T follicular helper cell (primary cell): Measurements from ENCODE around the gene SSX4.
"Not testable (repeated sequence)": the region's sequence is repeated elsewhere in the genome, so short reads cannot be mapped to it uniquely, and the experiment has no call there.

Experiments used
- DNase-seq: peaks from one replicate; pipeline ENCODE4 v3.0.0-alpha.2; 2020; ENCODE audit warnings: low read depth
- total RNA-seq, 2 experiments: gene quantifications; one replicate each; lab custom pipeline; 2026; lab: John Stamatoyannopoulos, UW

Gene SSX4
- total RNA-seq, result 0 reads per million in 2 experiments

DNA sequence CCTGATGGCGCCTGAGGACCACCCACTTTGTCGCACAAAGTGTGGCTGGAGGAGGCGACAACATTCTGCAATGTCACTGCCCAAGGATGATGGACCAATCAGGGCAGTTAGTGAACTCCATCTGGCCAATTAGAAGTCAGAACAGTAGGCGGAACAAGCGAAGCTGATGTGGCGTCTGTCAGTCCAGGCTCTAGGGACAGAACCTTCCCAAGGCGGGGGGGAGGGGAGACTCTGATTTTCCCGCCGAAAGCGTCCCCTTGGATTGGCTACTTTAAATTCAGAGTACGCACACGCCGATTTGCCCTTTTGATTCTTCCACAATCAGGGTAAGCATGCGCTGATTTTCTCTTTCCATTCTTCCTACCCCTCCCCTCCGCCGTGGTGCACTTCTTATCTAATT lies at the start of gene SSX4:
Gene SSX4, plus strand, starts transcription at position 301 of the 400 bp plus-strand sequence. CDS start 515 bp downstream, outside the sequence.
- not testable (repeated sequence) for DNase-seq

DNA sequence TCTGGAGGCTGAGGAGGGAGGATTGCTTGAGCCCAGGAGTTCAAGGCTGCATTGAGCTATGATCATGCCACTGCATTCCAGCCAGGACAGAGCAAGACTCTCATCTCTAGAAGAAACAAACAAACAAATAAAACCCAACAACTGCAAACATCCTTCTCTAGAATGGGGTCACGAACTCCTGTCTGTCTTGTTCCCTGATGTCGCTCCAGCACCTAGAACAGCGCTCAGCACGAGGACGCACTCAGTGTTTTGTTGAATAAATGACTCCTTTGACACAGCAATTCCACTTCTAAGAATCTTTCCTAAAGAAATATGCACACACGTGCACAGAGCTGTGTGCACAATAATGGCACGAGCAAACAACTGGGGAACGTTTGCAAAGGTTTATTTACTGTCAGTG lies 37.3 kb upstream of the SSX4 start:
- DNase-seq, result not testable (repeated sequence)

- not testable (repeated sequence) for DNase-seq
These were observed 26.8 kb upstream of the SSX4 start, which contains the start of gene SSX3 for GRCh38 chrX:48356315-48357094. TSS of gene SSX3 (minus strand) at chrX:48356703. CDS start at chrX:48355249, 1,454 bp downstream.

DNA sequence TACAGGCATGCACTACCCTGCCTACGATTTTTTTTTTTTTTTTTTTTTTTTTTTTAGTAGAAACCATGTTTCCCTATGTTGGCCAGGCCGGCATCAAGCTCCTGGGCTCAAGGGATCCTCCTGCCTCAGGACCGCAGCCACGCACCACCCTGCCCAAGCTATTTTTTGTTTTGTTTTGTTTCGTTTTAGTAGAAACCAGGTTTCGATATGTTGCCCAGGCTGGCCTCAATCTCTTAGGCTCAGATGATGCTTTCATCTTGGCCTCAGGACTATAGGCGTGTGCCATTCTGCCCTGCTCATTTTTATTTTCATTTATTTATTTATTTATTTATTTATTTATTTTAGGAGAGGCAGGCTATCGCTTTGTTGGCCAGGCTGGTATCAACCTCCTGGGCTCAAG lies 25.7 kb upstream of the SSX4 start:
- DNase-seq, result no peak

GRCh38 chrX:48359281-48359680 lies 24.1 kb upstream of the SSX4 start:
- not testable (repeated sequence) for DNase-seq

DNA sequence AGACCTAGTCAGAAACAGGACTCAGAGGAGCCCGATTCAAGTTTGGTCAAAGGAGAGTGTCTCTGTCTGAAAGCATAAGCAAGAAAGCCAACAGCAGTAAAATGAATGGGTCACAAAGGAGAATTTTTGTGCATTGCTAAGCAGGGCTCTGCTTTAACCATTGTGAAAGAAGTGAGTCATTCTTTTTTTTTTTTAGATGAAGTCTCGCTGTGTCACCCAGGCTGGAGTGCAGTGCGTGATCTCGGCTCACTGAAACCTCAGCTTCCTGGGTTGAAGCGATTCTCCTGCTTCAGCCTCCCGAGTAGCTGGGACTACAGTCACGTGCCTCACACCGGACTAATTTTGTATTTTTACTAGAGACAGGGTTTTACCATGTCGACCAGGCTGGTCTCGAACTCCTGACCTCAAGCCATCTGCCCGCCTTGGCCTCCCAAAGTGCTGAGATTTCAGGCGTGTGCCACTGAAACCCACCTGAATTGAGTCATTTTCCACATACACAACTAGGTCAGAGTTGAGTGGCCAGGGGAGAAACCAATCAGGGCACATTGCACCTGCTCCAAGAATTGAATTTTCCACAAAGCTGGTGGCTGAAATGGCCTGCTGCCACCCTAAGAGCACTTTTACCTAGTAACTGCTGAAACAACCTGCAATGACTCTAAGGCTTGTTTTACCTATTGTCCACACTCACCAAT lies 15.5 kb upstream of the SSX4 start:
- DNase-seq, result not testable (repeated sequence)

DNA sequence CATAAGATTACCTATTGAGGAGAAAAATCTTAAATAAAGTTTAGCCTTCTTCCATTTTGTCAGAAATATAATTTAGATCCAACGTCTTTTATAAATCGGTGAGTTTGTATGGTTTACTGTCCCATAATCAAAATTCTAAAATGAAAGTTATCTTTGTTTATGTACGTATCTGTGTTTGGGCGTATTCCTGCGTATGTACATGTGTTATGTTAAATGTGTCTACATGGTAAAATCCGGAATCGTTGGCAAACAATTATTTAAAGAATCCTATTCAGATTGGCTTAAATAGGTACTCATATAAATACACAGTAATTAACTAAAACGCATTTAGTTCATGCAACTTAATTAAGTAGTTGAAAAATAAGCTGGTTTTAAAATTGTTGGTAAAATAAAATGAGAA lies 12.9 kb upstream of the SSX4 start:
- DNase-seq, result not testable (repeated sequence)

DNA sequence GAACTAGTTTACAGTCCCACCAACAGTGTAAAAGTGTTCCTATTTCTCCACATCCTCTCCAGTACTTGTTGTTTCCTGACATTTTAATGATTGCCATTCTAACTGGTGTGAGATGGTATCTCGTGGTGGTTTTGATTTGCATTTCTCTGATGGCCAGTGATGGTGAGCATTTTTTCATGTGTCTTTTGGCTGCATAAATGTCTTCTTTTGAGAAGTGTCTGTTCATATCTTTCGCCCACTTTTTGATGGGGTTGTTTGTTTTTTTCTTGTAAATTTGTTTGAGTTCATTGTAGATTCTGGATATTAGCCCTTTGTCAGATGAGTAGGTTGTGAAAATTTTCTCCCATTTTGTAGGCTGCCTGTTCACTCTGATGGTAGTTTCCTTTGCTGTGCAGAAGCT lies 13.6 kb downstream of the SSX4 start:
- not testable (repeated sequence) for DNase-seq

DNA sequence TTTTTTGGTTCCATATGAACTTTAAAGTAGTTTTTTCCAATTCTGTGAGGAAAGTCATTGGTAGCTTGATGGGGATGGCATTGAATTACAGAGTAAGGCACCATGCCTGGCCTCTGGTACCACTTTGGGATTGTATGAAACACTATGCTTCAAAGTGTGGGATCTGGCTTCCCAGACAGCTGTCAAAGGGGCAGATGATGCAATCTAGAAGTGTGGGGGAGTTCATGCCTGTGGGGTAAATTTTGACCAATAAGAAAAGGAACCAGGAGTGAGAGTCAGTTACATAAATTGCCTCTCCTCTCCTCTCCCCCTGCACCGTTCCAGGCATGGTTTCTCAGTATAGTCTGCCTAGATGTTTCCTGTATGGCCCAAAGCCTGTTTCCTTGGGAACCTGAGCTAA lies 14.5 kb downstream of the SSX4 start:
- not testable (repeated sequence) for DNase-seq

- not testable (repeated sequence) for DNase-seq
These were observed 28.5 kb downstream of the SSX4 start, which contains the start of gene SSX4B for GRCh38 chrX:48411860-48412259. TSS of gene SSX4B (minus strand) at chrX:48411960. CDS start at chrX:48411372, 588 bp downstream.

- not testable (repeated sequence) for DNase-seq
These were observed 43.8 kb downstream of the SSX4 start for GRCh38 chrX:48427027-48427716.

GRCh38 chrX:48429606-48430005 lies 46.3 kb downstream of the SSX4 start:
- DNase-seq, result not testable (repeated sequence)

DNA sequence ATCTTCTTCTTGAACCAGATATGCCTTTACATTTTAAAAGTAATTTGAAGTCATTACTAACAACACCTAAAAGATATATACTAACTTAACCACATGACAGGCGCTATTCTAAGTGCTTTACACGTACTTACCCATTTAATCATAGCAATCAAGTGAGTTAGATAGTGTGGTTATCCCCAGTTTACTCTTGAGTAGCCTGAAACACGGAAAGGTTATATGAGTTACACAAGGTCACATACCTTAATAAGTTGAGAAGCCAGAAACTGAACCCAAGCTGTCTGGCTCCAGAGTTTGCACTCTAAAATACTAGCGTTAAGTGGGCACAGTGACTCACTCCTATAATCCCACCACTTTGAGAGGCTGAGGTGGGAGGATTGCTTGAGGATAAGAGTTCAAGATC lies 46.8 kb downstream of the SSX4 start:
- not testable (repeated sequence) for DNase-seq

- DNase-seq, result not testable (repeated sequence)
These were observed 50.4 kb downstream of the SSX4 start for GRCh38 chrX:48433713-48434112.
